HEK293 (cell line): ENCODE data around the gene OR52W1.

Experiments
- CTCF ChIA-PET: fragments of 350-600 bp; formaldehyde crosslinking; extraction: SDS; loops from one replicate; lab custom pipeline; 2021; ENCODE audit warnings: antibody characterized with exemption; lab: Yijun Ruan, JAX
- POLR2A ChIA-PET: fragments of 300-600 bp; formaldehyde crosslinking; extraction: SDS; loops from one replicate; lab custom pipeline; 2020; ENCODE audit warnings: antibody characterized with exemption, inconsistent platforms; lab: Yijun Ruan, JAX
- H3K27ac ChIP-seq: fragments of 200-500 bp; sonication (Bioruptor generic); 2 replicates; pipeline ENCODE4 v1.5.1; 2014; ENCODE audit warnings: low read depth, low read length, control low read depth, inconsistent platforms; ENCODE audit errors: extremely low read depth
- H3K36me3 ChIP-seq, 2 experiments: fragments of 200-500 bp in 1 of 2; sonication (Bioruptor generic) in 1 of 2; 1 replicate in 1 of 2; 2 replicates in 1 of 2; pipeline ENCODE4 v1.5.1; 2014 to 2017; ENCODE audit warnings: inconsistent platforms in 2 of 2, low read length in 2 of 2; ENCODE audit not compliant: control insufficient read depth in 2 of 2, insufficient read depth in 1 of 2
- H3K4me1 ChIP-seq: fragments of 200-500 bp; sonication (Bioruptor generic); 2 replicates; pipeline ENCODE4 v1.5.1; 2014; ENCODE audit warnings: mild to moderate bottlenecking, low read length, inconsistent platforms; ENCODE audit not compliant: control insufficient read depth, insufficient read depth
- H3K4me3 ChIP-seq: 2 replicates; pipeline ENCODE4 v1.5.1; 2011; ENCODE audit warnings: low read depth, mild to moderate bottlenecking, control low read depth, low read length, moderate library complexity
- H3K9me3 ChIP-seq: fragments of 200-500 bp; sonication (Bioruptor generic); 2 replicates; pipeline ENCODE4 v1.5.1; 2014; ENCODE audit warnings: low read depth, low read length, inconsistent platforms; ENCODE audit not compliant: control insufficient read depth, insufficient read depth
- ELK4 ChIP-seq: IDR thresholded peaks from 2 replicates; pipeline ENCODE4 v1.6.1; 2011; ENCODE audit warnings: mild to moderate bottlenecking, low read depth, low read length, borderline replicate concordance
- INSM2 ChIP-seq: fragments of 450-650 bp; formaldehyde crosslinking; IDR thresholded peaks from 2 replicates; pipeline ENCODE4 v1.5.1; 2016; ENCODE audit warnings: missing biosample characterization, missing genetic modification characterization
- KLF1 ChIP-seq: fragments of 450-650 bp; formaldehyde crosslinking; IDR thresholded peaks from 2 replicates; pipeline ENCODE4 v1.5.1; 2016; ENCODE audit warnings: missing biosample characterization, missing genetic modification characterization
- RBAK ChIP-seq: fragments of 450-650 bp; formaldehyde crosslinking; IDR thresholded peaks from 2 replicates; pipeline ENCODE4 v1.5.1; 2016; ENCODE audit warnings: missing biosample characterization, missing genetic modification characterization
- ZBTB11 ChIP-seq: fragments of 450-650 bp; formaldehyde crosslinking; conservative IDR thresholded peaks from 2 replicates; pipeline ENCODE4 v1.5.1; 2016; ENCODE audit warnings: low read depth, missing biosample characterization, missing genetic modification characterization
- ZFP69B ChIP-seq: fragments of 450-650 bp; formaldehyde crosslinking; IDR thresholded peaks from 2 replicates; pipeline ENCODE4 v1.5.1; 2016; ENCODE audit warnings: missing biosample characterization, missing genetic modification characterization
- ZNF10 ChIP-seq: fragments of 450-650 bp; formaldehyde crosslinking; IDR thresholded peaks from 2 replicates; pipeline ENCODE4 v1.5.1; 2017; ENCODE audit warnings: missing biosample characterization, missing genetic modification characterization
- ZNF19 ChIP-seq: fragments of 450-650 bp; formaldehyde crosslinking; IDR thresholded peaks from 2 replicates; pipeline ENCODE4; 2016; ENCODE audit warnings: missing biosample characterization, missing genetic modification characterization, low read depth
- ZNF221 ChIP-seq: fragments of 450-650 bp; formaldehyde crosslinking; IDR thresholded peaks from 2 replicates; pipeline ENCODE4 v1.5.1; 2017; ENCODE audit warnings: missing biosample characterization, missing genetic modification characterization, borderline replicate concordance
- ZNF292 ChIP-seq: fragments of 450-650 bp; formaldehyde crosslinking; IDR thresholded peaks from 2 replicates; pipeline ENCODE4 v1.5.1; 2016; ENCODE audit warnings: low read depth, missing biosample characterization, missing genetic modification characterization, borderline replicate concordance
- ZNF37A ChIP-seq: fragments of 450-650 bp; IDR thresholded peaks from 2 replicates; pipeline ENCODE4 v1.5.1; 2018; ENCODE audit warnings: missing biosample characterization, missing genetic modification characterization
- ZNF398 ChIP-seq: fragments of 450-650 bp; formaldehyde crosslinking; IDR thresholded peaks from 2 replicates; pipeline ENCODE4 v1.5.1; 2017; ENCODE audit warnings: missing biosample characterization, missing genetic modification characterization
- ZNF416 ChIP-seq: fragments of 450-650 bp; formaldehyde crosslinking; IDR thresholded peaks from 2 replicates; pipeline ENCODE4 v1.5.1; 2016; ENCODE audit warnings: missing biosample characterization, missing genetic modification characterization
- ZNF426 ChIP-seq: fragments of 450-650 bp; formaldehyde crosslinking; IDR thresholded peaks from 2 replicates; pipeline ENCODE4 v1.5.1; 2017; ENCODE audit warnings: missing biosample characterization, missing genetic modification characterization, mild to moderate bottlenecking, inconsistent platforms, moderate library complexity
- ZNF639 ChIP-seq: fragments of 450-650 bp; formaldehyde crosslinking; IDR thresholded peaks from 2 replicates; pipeline ENCODE4 v1.5.1; 2016; ENCODE audit warnings: missing biosample characterization, missing genetic modification characterization
- ZNF645 ChIP-seq: fragments of 450-650 bp; formaldehyde crosslinking; IDR thresholded peaks from 2 replicates; pipeline ENCODE4; 2016; ENCODE audit warnings: missing biosample characterization, missing genetic modification characterization
- ZNF670 ChIP-seq: fragments of 450-650 bp; formaldehyde crosslinking; IDR thresholded peaks from 2 replicates; pipeline ENCODE4 v1.5.1; 2016; ENCODE audit warnings: missing biosample characterization, missing genetic modification characterization, low read depth
- ZNF704 ChIP-seq: fragments of 450-650 bp; formaldehyde crosslinking; IDR thresholded peaks from 2 replicates; pipeline ENCODE4 v1.5.1; 2016; ENCODE audit warnings: missing biosample characterization, missing genetic modification characterization
- ZNF747 ChIP-seq: fragments of 450-650 bp; formaldehyde crosslinking; IDR thresholded peaks from 2 replicates; pipeline ENCODE4 v1.5.1; 2016; ENCODE audit warnings: missing biosample characterization, missing genetic modification characterization
- ZSCAN16 ChIP-seq: fragments of 450-650 bp; formaldehyde crosslinking; IDR thresholded peaks from 2 replicates; pipeline ENCODE4 v1.5.1; 2016; ENCODE audit warnings: missing biosample characterization, missing genetic modification characterization

Gene OR52W1

GRCh38 chr11:6201481-6201880 lies 2.5 kb downstream of the OR52W1 start (continued):
- no peak for TF ChIP-seq ZBTB11 (tag by site-specific recombination)

- ChIA-PET CTCF (no interaction called here), POLR2A (no interaction called here)
- H3K36me3 ChIP-seq, result peaks cover 0 to 21% of the 10 kb centered on the region in 2 experiments; a peak in 1 of 3 replicates
- H3K4me1 ChIP-seq, result no peaks in the 10 kb centered on the region
- TF ChIP-seq ZNF416 (tag by site-specific recombination) (no peak), KLF1 (no peak), ELK4 (no peak), ZNF10 (tag by site-specific recombination) (no peak), ZFP69B (no peak), ZNF398 (tag by site-specific recombination) (no peak), INSM2 (no peak), ZNF426 (tag by site-specific recombination) (no peak)
- TF ChIP-seq, all 188 proteins: peak for 0
- H3K9me3 ChIP-seq, result no peaks in the 10 kb centered on the region
- no peak overlapping the region for H3K4me3 ChIP-seq
- H3K27ac ChIP-seq, result no peak overlapping the region
Measured at GRCh38 chr11:6202041-6202440, 3.0 kb downstream of the OR52W1 start.

GRCh38 chr11:6203327-6203726 lies 4.3 kb downstream of the OR52W1 start:
- H3K4me1 ChIP-seq, result no peaks in the 10 kb centered on the region
- no peak overlapping the region for H3K4me3 ChIP-seq
- H3K27ac ChIP-seq, result no peak overlapping the region
- no peaks in the 10 kb centered on the region for H3K9me3 ChIP-seq
- ChIA-PET POLR2A (no interaction called here), CTCF (no interaction called here)
- H3K36me3 ChIP-seq, result peaks cover 0 to 34% of the 10 kb centered on the region in 2 experiments; a peak in 1 of 3 replicates
- TF ChIP-seq ZNF645 (tag by site-specific recombination) (no peak), ZNF37A (tag by site-specific recombination) (no peak), ZNF292 (tag by site-specific recombination) (no peak), RBAK (tag by site-specific recombination) (no peak), ZNF19 (tag by site-specific recombination) (no peak), ELK4 (no peak), ZNF670 (tag by site-specific recombination) (no peak), ZSCAN16 (tag by site-specific recombination) (no peak), ZNF704 (tag by site-specific recombination) (no peak), ZNF639 (tag by site-specific recombination) (no peak), ZNF221 (tag by site-specific recombination) (no peak), ZNF747 (tag by site-specific recombination) (no peak)
